T-helper 2 cell treated with Interferon-gamma antibody and Interleukin-4, amounts not matched to agents 5 μg/mL and 100 μg/mL, for 36 hours (primary cell): ENCODE measurements around the gene NOS1AP.

Experiments used
- DNase-seq: peaks from one replicate; pipeline ENCODE4 v3.0.0; 2021; ENCODE audit warnings: low spot score
- H3K27ac Mint-ChIP-seq: one replicate; pipeline ENCODE4 v1.8.0; 2021; ENCODE audit warnings: mild to moderate bottlenecking, mixed read lengths
- H3K27me3 Mint-ChIP-seq: one replicate; pipeline ENCODE4 v1.8.0; 2021; ENCODE audit warnings: low read depth, mixed read lengths
- H3K36me3 Mint-ChIP-seq: one replicate; pipeline ENCODE4 v1.8.0; 2021; ENCODE audit warnings: low read depth, mixed read lengths
- H3K4me1 Mint-ChIP-seq: one replicate; pipeline ENCODE4 v1.8.0; 2021; ENCODE audit warnings: low read depth, mixed read lengths
- H3K4me3 Mint-ChIP-seq: one replicate; pipeline ENCODE4 v1.8.0; 2022; ENCODE audit warnings: mild to moderate bottlenecking, moderate library complexity, mixed read lengths
- H3K9me3 Mint-ChIP-seq: one replicate; pipeline ENCODE4 v1.8.0; 2021; ENCODE audit warnings: mixed read lengths

The NOS1AP gene

DNA sequence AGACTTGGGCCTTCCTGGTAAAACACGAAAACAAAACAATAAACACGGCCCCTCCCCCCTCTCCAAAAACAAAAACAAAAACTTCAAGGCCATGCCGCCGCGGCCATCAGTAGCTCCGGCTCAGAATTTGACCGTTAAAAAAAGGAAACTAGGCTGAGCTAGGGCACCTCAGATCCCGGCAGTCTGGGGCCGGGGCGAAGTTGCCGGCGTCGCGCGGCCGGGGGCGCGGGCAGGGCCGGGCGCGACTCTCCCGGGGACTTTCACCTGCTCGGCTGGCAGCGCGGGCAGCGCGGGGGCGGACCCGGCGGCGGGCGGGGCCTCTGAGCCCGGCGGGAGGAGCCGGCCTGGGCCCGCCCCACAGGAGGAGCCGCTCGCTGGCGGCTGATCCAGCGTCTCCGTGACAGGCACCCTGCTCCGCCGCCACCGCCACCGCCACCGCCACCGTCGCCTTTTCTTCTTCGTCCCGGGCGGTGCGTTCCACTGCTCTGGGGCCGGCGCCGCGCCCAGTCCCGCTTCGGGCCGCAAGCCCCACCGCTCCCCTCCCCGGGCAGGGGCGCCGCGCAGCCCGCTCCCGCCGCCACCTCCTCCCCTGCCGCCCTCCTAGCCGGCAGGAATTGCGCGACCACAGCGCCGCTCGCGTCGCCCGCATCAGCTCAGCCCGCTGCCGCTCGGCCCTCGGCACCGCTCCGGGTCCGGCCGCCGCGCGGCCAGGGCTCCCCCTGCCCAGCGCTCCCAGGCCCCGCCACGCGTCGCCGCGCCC is at the start of gene NOS1AP:
NOS1AP (plus strand) TSS at position 358 of the 760 bp plus-strand sequence. CDS start 487 bp downstream, outside the sequence.
- peak within 1 kb of the TSS; percentile 80 for H3K4me3 Mint-ChIP-seq
- H3K27ac Mint-ChIP-seq = no peak within 1 kb of the TSS
- no peaks in the 10 kb centered on the region for H3K36me3 Mint-ChIP-seq
- DNase-seq = peak; percentile 82
- H3K27me3 Mint-ChIP-seq = peaks cover 69% of the 10 kb centered on the region
- H3K9me3 Mint-ChIP-seq = no peaks in the 10 kb centered on the region
- H3K4me1 Mint-ChIP-seq = peaks cover 4% of the 10 kb centered on the region

DNA sequence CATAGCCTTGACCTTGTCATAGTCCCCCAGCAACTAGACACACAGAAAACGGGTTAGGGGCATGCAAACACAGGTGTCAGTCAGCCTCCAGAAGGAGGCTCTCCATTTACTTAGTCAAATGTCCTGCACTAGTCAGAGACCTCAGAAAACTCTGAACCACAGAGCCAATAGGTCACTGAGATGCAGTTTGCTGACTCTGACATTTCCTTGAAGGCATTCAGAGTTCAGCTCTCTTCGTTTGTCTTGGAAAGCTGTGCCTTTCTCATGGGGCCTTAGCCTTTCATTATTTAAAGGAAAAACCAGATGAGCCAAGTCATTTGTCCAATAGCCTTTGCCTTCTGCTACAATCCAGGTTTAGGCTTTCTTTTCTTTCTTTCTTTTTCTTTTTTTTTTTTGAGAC is 49.3 kb upstream of the NOS1AP start:
- H3K9me3 Mint-ChIP-seq = no peaks in the 10 kb centered on the region
- H3K27me3 Mint-ChIP-seq = peaks cover 26% of the 10 kb centered on the region
- H3K4me1 Mint-ChIP-seq = peaks cover 9% of the 10 kb centered on the region
- DNase-seq = no peak
- H3K36me3 Mint-ChIP-seq = no peaks in the 10 kb centered on the region
- no peak overlapping the region for H3K4me3 Mint-ChIP-seq
- no peak overlapping the region for H3K27ac Mint-ChIP-seq

DNA sequence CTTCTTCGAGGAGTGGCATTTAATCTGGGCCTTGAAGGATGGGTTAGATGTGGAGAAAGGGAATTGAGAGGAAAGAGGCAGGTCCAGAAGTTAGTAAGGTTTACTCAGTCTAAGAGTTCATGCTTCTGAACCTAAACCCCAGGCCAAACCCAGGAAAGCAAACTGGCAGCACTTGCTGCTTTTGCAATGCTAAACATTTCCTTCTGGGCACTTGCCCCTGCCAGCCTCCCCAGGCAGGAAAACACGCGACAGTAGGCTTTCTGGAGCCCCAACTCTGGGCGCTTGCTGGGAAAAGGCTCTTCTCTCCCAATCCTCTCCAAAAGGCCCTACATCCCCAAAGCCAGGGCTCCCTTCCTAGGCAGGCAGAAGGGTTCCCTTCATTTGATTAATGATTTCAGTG is 48.4 kb upstream of the NOS1AP start:
- H3K4me3 Mint-ChIP-seq = no peak overlapping the region
- peaks cover 34% of the 10 kb centered on the region for H3K27me3 Mint-ChIP-seq

DNA sequence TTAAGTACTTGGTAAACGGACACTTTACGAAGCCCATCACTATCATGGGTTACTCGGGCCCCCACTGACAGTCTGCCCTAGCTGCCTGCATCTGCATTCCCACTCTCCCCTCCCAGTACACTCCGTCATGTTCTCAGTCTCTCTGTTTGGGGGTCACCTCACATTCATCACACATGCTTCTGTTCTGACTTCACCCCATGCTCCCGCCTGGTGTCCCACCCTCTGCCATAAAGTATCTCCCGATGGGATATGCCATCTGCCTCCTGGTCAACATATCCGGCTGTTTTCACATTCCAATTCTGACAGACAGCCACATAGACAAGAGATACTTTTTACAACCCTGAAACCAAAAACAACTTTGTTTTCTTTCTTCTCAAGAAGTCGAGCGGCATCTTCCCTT is 46.9 kb upstream of the NOS1AP start:
- no peak for DNase-seq
- Mint-ChIP-seq H3K4me3 (peak overlapping the region; percentile 90), H3K36me3 (no peaks in the 10 kb centered on the region), H3K9me3 (no peaks in the 10 kb centered on the region), H3K27me3 (peaks cover 48% of the 10 kb centered on the region), H3K27ac (no peak overlapping the region), H3K4me1 (peaks cover 9% of the 10 kb centered on the region)

More for the DNA sequence above, 48.4 kb upstream of the NOS1AP start:
- no peak overlapping the region for H3K27ac Mint-ChIP-seq
- peaks cover 9% of the 10 kb centered on the region for H3K4me1 Mint-ChIP-seq
- H3K9me3 Mint-ChIP-seq = no peaks in the 10 kb centered on the region
- H3K36me3 Mint-ChIP-seq = no peaks in the 10 kb centered on the region
- DNase-seq = no peak

DNA sequence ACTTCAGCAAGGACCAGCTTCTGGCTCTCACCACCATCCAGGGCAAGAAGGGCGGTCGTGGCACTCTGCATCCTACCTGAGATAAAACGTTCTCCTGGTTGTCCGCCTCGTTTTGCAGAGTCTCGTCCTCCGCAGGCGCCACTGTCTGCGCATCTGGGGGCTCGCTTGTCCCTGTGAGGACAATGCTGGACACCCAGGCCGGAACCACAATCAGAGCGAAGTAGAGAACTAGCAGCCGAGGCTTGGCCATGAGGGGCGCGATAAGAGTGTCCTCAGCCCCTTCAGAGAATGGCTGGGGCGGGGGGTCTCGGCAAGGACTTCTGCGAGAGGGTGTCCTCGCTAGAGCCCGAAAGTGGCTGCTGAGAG is 46.3 kb upstream of the NOS1AP start:
- H3K4me3 Mint-ChIP-seq = peak overlapping the region; percentile 90
- no peaks in the 10 kb centered on the region for H3K9me3 Mint-ChIP-seq
- peaks cover 9% of the 10 kb centered on the region for H3K4me1 Mint-ChIP-seq
- H3K27ac Mint-ChIP-seq = no peak overlapping the region
- H3K27me3 Mint-ChIP-seq = peaks cover 52% of the 10 kb centered on the region
- no peaks in the 10 kb centered on the region for H3K36me3 Mint-ChIP-seq
- no peak for DNase-seq

DNA sequence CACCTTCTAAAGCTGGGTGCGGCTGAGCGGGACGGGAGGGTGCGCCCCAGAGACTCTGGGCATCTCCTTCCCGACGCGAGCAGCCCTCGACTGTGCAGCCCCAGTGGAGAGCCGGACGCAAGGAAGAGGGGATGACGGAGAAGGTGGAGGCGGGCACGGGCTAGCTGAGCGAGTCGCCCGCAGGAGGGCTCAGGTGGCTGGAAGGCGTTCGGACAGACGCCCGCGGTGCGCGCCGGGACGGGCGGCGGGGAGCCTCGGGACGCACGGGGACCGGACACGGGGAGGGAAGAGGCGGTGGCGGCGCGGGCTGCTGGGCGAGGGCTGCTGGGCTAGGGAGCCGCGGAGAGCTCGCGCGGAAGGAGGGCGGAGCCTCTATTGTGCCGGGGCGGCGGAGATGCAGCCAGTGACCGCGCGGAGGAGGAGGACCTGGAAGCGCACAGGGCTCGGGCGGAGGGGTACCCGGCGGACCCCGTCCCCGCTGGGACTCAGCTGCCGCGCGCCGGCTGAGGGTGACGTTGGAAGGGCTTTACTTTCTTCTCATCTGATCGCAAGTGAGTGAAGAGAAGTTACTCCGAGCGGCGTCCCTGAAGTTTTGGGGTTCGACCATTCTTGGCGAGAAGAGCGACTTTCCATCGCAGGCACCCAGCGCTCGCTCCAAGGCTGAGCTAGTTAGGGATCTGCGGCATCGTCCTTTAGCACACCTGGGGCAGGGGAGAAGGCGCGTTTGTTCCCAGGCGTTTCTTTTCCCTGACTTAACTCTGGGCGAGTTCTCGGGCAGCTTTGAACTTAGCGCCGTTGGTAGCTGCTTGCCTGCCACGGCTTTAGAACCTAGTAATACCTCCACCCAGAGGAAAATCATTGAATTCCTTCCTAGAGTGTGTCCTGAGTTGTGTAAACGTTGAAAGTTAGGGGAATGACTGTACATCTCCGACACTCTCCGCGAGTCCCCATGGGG is 45.7 kb upstream of the NOS1AP start, which contains the start of gene OLFML2B:
OLFML2B (minus strand) TSS at position 323 of the 955 bp plus-strand sequence. CDS start 439 bp downstream, outside the sequence.
- H3K27me3 Mint-ChIP-seq = peaks cover 57% of the 10 kb centered on the region
- H3K27ac Mint-ChIP-seq = no peak within 1 kb of the TSS
- peaks cover 9% of the 10 kb centered on the region for H3K4me1 Mint-ChIP-seq
- no peaks in the 10 kb centered on the region for H3K36me3 Mint-ChIP-seq
- peak within 1 kb of the TSS; percentile 90 for H3K4me3 Mint-ChIP-seq
- no peaks in the 10 kb centered on the region for H3K9me3 Mint-ChIP-seq
- peak; percentile 62 for DNase-seq

DNA sequence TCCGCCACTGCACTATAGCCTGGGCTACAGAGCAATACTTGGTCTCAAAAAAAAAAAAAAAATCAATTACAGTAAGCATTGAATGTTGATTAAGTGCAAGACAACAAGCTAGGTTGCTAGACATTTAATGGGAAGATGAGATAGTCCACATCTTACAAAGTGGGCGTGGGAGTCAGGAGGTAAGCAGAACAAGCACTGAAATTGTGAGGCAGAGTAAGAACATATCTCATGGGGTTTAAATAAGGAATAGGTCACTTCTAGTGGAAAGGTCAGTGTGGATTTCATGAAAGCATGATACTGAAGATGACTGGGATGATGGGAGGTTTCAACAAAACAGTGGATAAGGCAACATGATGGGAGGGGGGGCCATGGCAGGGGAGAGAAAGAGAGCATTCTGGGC is 44.0 kb upstream of the NOS1AP start:
- Mint-ChIP-seq H3K4me3 (no peak overlapping the region), H3K36me3 (no peaks in the 10 kb centered on the region), H3K4me1 (peaks cover 9% of the 10 kb centered on the region), H3K27ac (no peak overlapping the region), H3K27me3 (peaks cover 61% of the 10 kb centered on the region), H3K9me3 (no peaks in the 10 kb centered on the region)
- no peak for DNase-seq

DNA sequence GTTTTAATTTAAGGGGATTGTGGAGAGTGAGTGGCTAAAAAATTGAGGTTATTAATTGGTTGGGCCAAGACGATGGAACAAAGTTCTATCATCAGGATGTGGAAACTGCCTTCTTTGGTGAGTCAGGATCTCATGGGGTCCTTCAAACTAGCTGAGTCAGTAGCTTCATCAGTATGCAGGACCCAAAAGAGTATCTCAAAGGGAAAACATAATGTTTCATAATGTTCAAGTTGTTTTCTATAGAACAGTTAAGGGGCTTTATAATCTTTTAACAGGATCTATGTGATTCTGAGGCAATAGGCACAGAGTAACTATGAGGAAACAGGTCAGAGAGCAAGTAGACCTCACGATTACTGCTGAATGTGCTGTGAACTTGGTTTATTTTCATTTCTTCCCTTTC is 42.6 kb upstream of the NOS1AP start:
- H3K4me3 Mint-ChIP-seq = no peak overlapping the region
- H3K27me3 Mint-ChIP-seq = peaks cover 65% of the 10 kb centered on the region
- no peak for DNase-seq
- no peak overlapping the region for H3K27ac Mint-ChIP-seq
- H3K9me3 Mint-ChIP-seq = no peaks in the 10 kb centered on the region
- H3K36me3 Mint-ChIP-seq = no peaks in the 10 kb centered on the region
- peaks cover 9% of the 10 kb centered on the region for H3K4me1 Mint-ChIP-seq

DNA sequence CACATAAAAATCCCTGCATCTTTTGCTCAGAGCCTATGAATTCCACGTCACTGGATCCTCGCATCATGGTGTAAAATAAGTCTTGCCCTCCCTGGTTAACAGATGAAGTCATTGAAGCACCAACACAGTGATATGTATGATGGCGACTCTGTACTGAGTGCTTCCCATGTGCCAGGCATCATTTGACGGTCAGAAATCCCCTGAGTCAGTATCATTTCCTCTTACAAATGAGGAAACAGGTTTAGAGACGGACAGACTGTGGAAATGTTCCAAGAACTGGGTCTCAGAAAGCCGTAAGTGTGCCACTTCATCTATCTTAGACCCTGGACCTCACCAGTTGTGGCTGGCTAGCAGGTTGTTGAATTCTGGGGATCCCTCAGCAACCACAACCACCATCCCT is 40.8 kb upstream of the NOS1AP start:
- no peaks in the 10 kb centered on the region for H3K36me3 Mint-ChIP-seq
- H3K9me3 Mint-ChIP-seq = no peaks in the 10 kb centered on the region
- H3K27me3 Mint-ChIP-seq = peaks cover 60% of the 10 kb centered on the region
- DNase-seq = no peak
- H3K4me1 Mint-ChIP-seq = peaks cover 6% of the 10 kb centered on the region
- no peak overlapping the region for H3K4me3 Mint-ChIP-seq
- H3K27ac Mint-ChIP-seq = no peak overlapping the region

DNA sequence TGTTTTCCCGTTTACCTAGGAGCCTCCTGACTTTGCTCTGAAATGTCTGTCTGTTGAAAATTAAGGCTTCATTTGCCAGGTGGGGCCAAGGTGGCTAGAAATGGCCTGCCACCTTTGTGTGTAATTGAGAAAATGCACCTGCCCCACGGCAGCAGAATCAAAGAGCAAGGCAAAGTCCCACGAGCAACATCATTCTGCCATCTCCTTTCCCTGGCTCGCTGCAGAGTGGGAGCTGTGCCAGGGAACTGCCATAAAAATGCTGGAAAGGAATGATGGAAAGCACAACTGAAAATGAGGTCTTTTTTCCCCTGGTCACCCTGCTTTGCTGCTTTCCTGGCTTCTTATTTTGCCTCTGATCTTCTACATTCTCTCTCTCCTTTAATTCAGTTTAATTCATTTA is 40.3 kb upstream of the NOS1AP start:
- Mint-ChIP-seq H3K27ac (no peak overlapping the region), H3K9me3 (no peaks in the 10 kb centered on the region), H3K4me1 (peaks cover 4% of the 10 kb centered on the region), H3K4me3 (no peak overlapping the region), H3K36me3 (no peaks in the 10 kb centered on the region), H3K27me3 (peaks cover 61% of the 10 kb centered on the region)
- no peak for DNase-seq

DNA sequence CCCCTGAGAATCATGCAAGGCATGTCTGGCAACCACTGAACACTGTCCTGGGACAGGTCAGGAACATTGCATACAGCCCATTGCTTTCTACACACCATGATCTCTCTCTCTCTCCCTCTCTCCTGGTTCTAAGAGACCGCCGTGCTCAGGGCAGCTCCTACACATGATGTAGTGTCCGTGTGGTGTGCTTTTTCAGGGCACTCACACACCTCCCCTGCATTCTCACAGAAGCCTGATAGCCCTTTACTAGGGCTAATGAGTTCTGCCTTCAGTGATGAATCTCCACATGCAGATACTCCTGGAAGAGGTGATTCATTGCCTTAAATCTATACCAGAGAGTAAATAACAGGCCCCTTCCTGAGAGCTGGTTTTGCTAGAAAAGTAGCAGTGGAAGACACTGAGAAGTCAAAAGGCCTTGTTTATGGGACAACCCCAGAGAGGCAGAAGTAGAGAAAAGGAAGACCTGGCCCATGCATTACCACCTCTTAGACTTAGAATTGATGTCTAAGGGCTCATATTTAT is 38.7 kb upstream of the NOS1AP start:
- peaks cover 47% of the 10 kb centered on the region for H3K27me3 Mint-ChIP-seq
- no peak overlapping the region for H3K27ac Mint-ChIP-seq
- H3K36me3 Mint-ChIP-seq = no peaks in the 10 kb centered on the region

DNA sequence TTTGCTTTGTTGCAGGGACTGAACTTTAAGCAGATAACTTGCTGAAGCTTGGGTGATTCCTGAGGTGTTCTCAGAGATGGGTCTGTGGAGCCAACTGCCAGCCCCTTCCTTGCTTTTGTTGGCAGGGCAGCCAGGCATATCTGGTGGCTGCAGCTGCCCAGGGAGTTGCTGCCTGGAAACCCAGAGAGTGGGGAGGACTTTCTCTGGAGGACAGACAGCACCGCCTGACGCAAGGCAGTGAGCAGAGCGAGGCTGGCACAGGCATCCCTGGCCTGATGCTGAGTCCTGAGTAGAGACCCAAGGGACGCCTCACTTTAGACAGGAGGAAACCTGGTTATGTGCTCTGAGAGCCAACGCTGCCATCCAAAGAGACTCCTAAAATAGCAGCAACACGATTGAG is 36.1 kb upstream of the NOS1AP start:
- H3K27ac Mint-ChIP-seq = no peak overlapping the region
- H3K9me3 Mint-ChIP-seq = no peaks in the 10 kb centered on the region
- no peaks in the 10 kb centered on the region for H3K36me3 Mint-ChIP-seq
- DNase-seq = no peak
- peaks cover 26% of the 10 kb centered on the region for H3K27me3 Mint-ChIP-seq
- no peak overlapping the region for H3K4me3 Mint-ChIP-seq
- peaks cover 6% of the 10 kb centered on the region for H3K4me1 Mint-ChIP-seq

More for the DNA sequence above, 38.7 kb upstream of the NOS1AP start:
- no peak for DNase-seq
- Mint-ChIP-seq H3K4me3 (no peak overlapping the region), H3K4me1 (no peaks in the 10 kb centered on the region), H3K9me3 (no peaks in the 10 kb centered on the region)

DNA sequence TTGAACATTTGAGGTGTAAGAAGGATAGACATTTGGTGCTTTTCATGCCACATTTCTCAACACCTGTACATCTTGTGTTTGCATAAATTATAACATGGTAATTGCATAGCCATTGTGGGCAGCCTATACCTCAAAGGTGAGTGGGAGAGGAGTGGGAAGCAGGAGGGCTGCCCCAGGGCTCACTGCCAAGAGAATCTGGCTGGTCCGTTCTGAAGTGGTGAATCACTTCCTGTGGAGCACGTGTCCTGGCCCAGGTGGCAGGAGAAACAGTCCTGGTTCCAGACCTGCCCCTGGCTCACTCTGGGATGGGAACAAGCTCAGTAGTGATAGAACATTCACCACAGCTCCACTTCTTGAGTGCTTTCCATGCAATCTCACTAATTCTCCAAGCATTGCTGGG is 34.2 kb upstream of the NOS1AP start:
- H3K36me3 Mint-ChIP-seq = no peaks in the 10 kb centered on the region
- H3K4me1 Mint-ChIP-seq = peaks cover 6% of the 10 kb centered on the region
- H3K4me3 Mint-ChIP-seq = no peak overlapping the region
- no peaks in the 10 kb centered on the region for H3K9me3 Mint-ChIP-seq
- H3K27me3 Mint-ChIP-seq = peaks cover 19% of the 10 kb centered on the region
- H3K27ac Mint-ChIP-seq = no peak overlapping the region
- DNase-seq = no peak

DNA sequence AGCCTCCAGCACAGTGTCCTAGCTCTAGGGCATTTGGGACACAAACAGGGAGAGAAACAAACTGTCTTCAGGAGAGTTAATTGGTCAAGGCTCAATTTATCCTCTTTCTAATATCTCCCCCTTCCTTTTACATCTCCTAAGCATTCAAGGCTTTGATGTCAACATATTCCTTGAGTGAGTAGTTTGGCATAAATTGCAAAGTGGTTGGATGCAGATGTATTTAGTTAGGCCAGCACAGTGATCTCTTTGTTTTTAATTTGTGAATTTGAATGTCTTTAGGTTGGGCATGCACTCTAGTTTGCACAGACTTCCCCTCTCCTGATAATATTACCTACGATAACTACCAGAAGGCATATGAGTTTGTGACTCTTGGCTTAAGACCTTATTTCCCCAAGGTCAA is 33.3 kb upstream of the NOS1AP start:
- H3K27ac Mint-ChIP-seq = no peak overlapping the region
- peaks cover 6% of the 10 kb centered on the region for H3K4me1 Mint-ChIP-seq
- H3K9me3 Mint-ChIP-seq = no peaks in the 10 kb centered on the region
- DNase-seq = no peak
- H3K36me3 Mint-ChIP-seq = no peaks in the 10 kb centered on the region
- H3K4me3 Mint-ChIP-seq = no peak overlapping the region
- H3K27me3 Mint-ChIP-seq = peaks cover 14% of the 10 kb centered on the region
